ENCODE measurements around the gene AP5M1. TPM values are rescaled to one million over a fixed set of nuclear protein-coding genes. Genes with fewer than 3 reads are reported as not detected.

The AP5M1 gene
- total and polyA plus RNA-seq, 2 experiments from 2014 or later, result 18.9 to 55.6 TPM

- H3K27me3 ChIP-seq, result no peaks in the 10 kb centered on the region
- TF ChIP-seq CTCF (IDR thresholded peaks at IDR 0.05; ENCODE audit: low read depth, low read length), result no peak
Measured at GRCh38 chr14:57259672-57260071, 9.1 kb upstream of the AP5M1 start.

GRCh38 chr14:57261604-57262003, 7.2 kb upstream of the AP5M1 start:
- no peak overlapping the region for H3K27ac ChIP-seq
- no peaks in the 10 kb centered on the region for H3K4me1 ChIP-seq (ENCODE audit: low read depth)
- no peak for DNase-seq (ENCODE audit: low read depth in 1 of 2, low spot score in 1 of 2)
- H3K4me3 ChIP-seq, result no peak overlapping the region
- no peaks in the 10 kb centered on the region for H3K27me3 ChIP-seq
- no peaks in the 10 kb centered on the region for H3K36me3 ChIP-seq
- TF ChIP-seq CTCF (IDR thresholded peaks at IDR 0.05; ENCODE audit: low read depth, low read length), result no peak
- no peaks in the 10 kb centered on the region for H3K9me3 ChIP-seq (ENCODE audit: low read depth)

More at GRCh38 chr14:57259672-57260071, 9.1 kb upstream of the AP5M1 start:
- Histone ChIP-seq H3K9me3 (ENCODE audit: low read depth) (no peaks in the 10 kb centered on the region), H3K4me3 (no peak overlapping the region), H3K27ac (no peak overlapping the region), H3K4me1 (ENCODE audit: low read depth) (no peaks in the 10 kb centered on the region), H3K36me3 (no peaks in the 10 kb centered on the region)
- DNase-seq (ENCODE audit: low read depth in 1 of 2, low spot score in 1 of 2), result no peak

DNA sequence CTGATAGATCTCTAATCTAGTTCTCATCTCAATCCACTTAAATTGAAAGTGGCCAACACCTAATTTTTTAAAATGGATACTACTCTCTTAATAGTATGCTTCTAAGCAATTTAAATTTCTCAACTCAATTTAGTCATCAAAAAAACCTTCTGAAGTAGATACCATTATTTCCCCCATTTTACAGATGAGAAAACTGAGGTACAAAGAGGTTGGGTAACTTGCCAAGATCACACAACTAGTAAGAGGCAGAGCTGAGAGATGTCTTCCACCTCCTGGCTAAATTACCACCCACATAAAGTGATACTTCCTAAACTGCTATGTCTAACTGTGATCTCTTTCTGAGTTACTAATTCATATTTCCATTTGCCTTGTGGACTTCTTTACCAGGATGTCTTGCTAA, 6.7 kb upstream of the AP5M1 start:
- DNase-seq (ENCODE audit: low read depth in 1 of 2, low spot score in 1 of 2), result no peak
- Histone ChIP-seq H3K4me1 (ENCODE audit: low read depth) (peaks cover 4% of the 10 kb centered on the region), H3K27ac (no peak overlapping the region), H3K9me3 (ENCODE audit: low read depth) (no peaks in the 10 kb centered on the region), H3K27me3 (no peaks in the 10 kb centered on the region), H3K4me3 (no peak overlapping the region), H3K36me3 (no peaks in the 10 kb centered on the region)
- TF ChIP-seq CTCF (IDR thresholded peaks at IDR 0.05; ENCODE audit: low read depth, low read length), result no peak

GRCh38 chr14:57266065-57266464, 2.7 kb upstream of the AP5M1 start:
- peaks cover 24% of the 10 kb centered on the region for H3K4me1 ChIP-seq (ENCODE audit: low read depth)
- H3K4me3 ChIP-seq, result no peak overlapping the region
- H3K27me3 ChIP-seq, result no peaks in the 10 kb centered on the region
- no peak overlapping the region for H3K27ac ChIP-seq
- H3K9me3 ChIP-seq (ENCODE audit: low read depth), result no peaks in the 10 kb centered on the region
- peak in 1 of 2 donors; percentile 17 for DNase-seq (ENCODE audit: low read depth in 1 of 2, low spot score in 1 of 2)
- H3K36me3 ChIP-seq, result no peaks in the 10 kb centered on the region
- no peak for TF ChIP-seq CTCF (IDR thresholded peaks at IDR 0.05; ENCODE audit: low read depth, low read length)

GRCh38 chr14:57273236-57273635, 4.5 kb downstream of the AP5M1 start:
- no peak for DNase-seq (ENCODE audit: low read depth in 1 of 2, low spot score in 1 of 2)
- no peak for TF ChIP-seq CTCF (IDR thresholded peaks at IDR 0.05; ENCODE audit: low read depth, low read length)
- Histone ChIP-seq H3K27ac (no peak overlapping the region), H3K4me3 (no peak overlapping the region), H3K4me1 (ENCODE audit: low read depth) (peaks cover 18% of the 10 kb centered on the region), H3K9me3 (ENCODE audit: low read depth) (no peaks in the 10 kb centered on the region), H3K36me3 (peaks cover 15% of the 10 kb centered on the region), H3K27me3 (no peaks in the 10 kb centered on the region)

DNA sequence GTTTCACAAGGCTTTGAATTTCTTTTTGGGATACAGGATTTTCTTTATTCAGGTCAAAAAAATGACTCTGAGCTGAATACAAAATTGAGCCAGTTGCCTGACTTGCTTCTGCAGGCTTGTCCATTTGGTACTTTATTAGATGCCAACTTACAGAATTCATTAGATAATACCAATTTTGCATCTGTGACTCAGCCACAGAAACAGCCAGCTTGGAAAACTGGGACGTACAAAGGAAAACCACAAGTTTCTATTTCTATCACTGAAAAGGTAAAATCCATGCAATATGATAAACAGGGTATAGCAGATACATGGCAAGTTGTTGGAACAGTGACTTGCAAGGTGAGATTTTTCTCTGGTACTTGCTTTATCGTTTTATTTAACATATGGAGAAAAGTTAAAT, 5.8 kb downstream of the AP5M1 start:
- no peaks in the 10 kb centered on the region for H3K27me3 ChIP-seq
- no peak overlapping the region for H3K27ac ChIP-seq
- no peak for DNase-seq (ENCODE audit: low read depth in 1 of 2, low spot score in 1 of 2)
- H3K4me3 ChIP-seq, result no peak overlapping the region
- no peaks in the 10 kb centered on the region for H3K9me3 ChIP-seq (ENCODE audit: low read depth)
- peaks cover 18% of the 10 kb centered on the region for H3K4me1 ChIP-seq (ENCODE audit: low read depth)
- TF ChIP-seq CTCF (IDR thresholded peaks at IDR 0.05; ENCODE audit: low read depth, low read length), result no peak
- H3K36me3 ChIP-seq, result peaks cover 18% of the 10 kb centered on the region

All from cardiac muscle cell (in vitro differentiated cells and primary cell).